K562 (cell line): ENCODE measurements around the gene GP1BB. TPM values are rescaled to one million over a fixed set of nuclear protein-coding genes. Genes with fewer than 3 reads are reported as not detected.

Experiments used
- ATAC-seq: fragments of 200-7000 bp; cut with Tn5 transposase; 3 replicates; pipeline ENCODE4 v1.9.1; 2020; ENCODE audit warnings: moderate library complexity
- BruUV-seq: library from RNA; stranded (reverse); fragments of 400-500 nt; replicated peaks from 2 replicates; lab custom pipeline; 2021; lab: Mats Ljungman, UMichigan
- CTCF ChIA-PET: fragments of 300-600 bp; formaldehyde crosslinking; extraction: SDS; loops from one replicate; lab custom pipeline; 2021; ENCODE audit warnings: low intra/inter-chr PET ratio; lab: Yijun Ruan, JAX
- POLR2A ChIA-PET: fragments of 300-600, 350-650 bp; sonication (Branson Sonifier 250); formaldehyde crosslinking; extraction: SDS; loops from one replicate; lab custom pipeline; 2021; ENCODE audit warnings: antibody characterized with exemption, inconsistent platforms; lab: Yijun Ruan, JAX
- DNase-seq, 4 experiments: peaks; one replicate each; pipeline versions ENCODE4 v3.0.0 to v3.0.0-alpha.2; 2011 to 2018; ENCODE audit warnings: low spot score in 3 of 4, mixed read lengths in 3 of 4; ENCODE audit errors: extremely low read depth in 1 of 4
- FAIRE-seq: peaks from 2 replicates; lab custom pipeline; 2011; peaks lifted over from hg19 to GRCh38; lab: Jason Lieb, UNC
- H2AFZ ChIP-seq: 2 replicates; pipeline ENCODE4 v1.6.0; 2011; ENCODE audit warnings: low read depth, low read length, control low read depth, inconsistent platforms
- H3K27ac ChIP-seq: fragments of 200-600 bp; 3 replicates; pipeline ENCODE4 v1.8.0; 2011; ENCODE audit warnings: low read depth, mild to moderate bottlenecking, control low read depth, inconsistent platforms, low read length, moderate library complexity, mixed read lengths; ENCODE audit errors: extremely low read depth
- H3K27me3 ChIP-seq, 2 experiments: fragments of 300-600 bp in 1 of 2; 2 replicates in 1 of 2; 3 replicates in 1 of 2; pipeline versions ENCODE4 v1.6.0 to v1.8.0; 2011; ENCODE audit warnings: inconsistent platforms in 2 of 2, low read length in 2 of 2, mild to moderate bottlenecking in 1 of 2, mixed read lengths in 1 of 2, moderate library complexity in 1 of 2; ENCODE audit not compliant: control insufficient read depth in 2 of 2, insufficient read depth in 2 of 2
- H3K36me3 ChIP-seq: fragments of 300-600 bp; 3 replicates; pipeline ENCODE4 v1.8.0; 2011; ENCODE audit warnings: mild to moderate bottlenecking, low read length, inconsistent platforms; ENCODE audit not compliant: control insufficient read depth, insufficient read depth
- H3K4me1 ChIP-seq, 2 experiments: fragments of 200-600 bp in 1 of 2; replicated peaks in 1 of 2; 2 replicates in 1 of 2; 3 replicates in 1 of 2; pipeline versions ENCODE4 v1.5.1 to v1.8.0; 2011; ENCODE audit warnings: inconsistent platforms in 2 of 2, low read length in 2 of 2, mild to moderate bottlenecking in 1 of 2, mixed read lengths in 1 of 2, moderate library complexity in 1 of 2; ENCODE audit not compliant: control insufficient read depth in 2 of 2, insufficient read depth in 2 of 2
- H3K4me2 ChIP-seq: 2 replicates; pipeline ENCODE4 v1.6.1; 2011; ENCODE audit warnings: low read length, control low read depth, inconsistent platforms, mixed read lengths; ENCODE audit not compliant: insufficient read depth
- H3K4me3 ChIP-seq: fragments of 200-600 bp; sonication (generic), shearing (Covaris generic); 2 replicates; pipeline ENCODE4 v1.5.1; 2016; ENCODE audit warnings: control low read depth, inconsistent platforms
- H3K79me2 ChIP-seq: fragments of 200-600 bp; 3 replicates; pipeline ENCODE4 v1.8.0; 2011; ENCODE audit warnings: low read length, inconsistent platforms; ENCODE audit not compliant: control insufficient read depth, insufficient read depth
- H3K9ac ChIP-seq, 2 experiments: 2 replicates each; pipeline versions ENCODE4 v1.6.0 to v1.6.1; 2011; ENCODE audit warnings: low read depth in 2 of 2, low read length in 2 of 2, control low read depth in 1 of 2, inconsistent platforms in 1 of 2, mild to moderate bottlenecking in 1 of 2, mixed read lengths in 1 of 2; ENCODE audit not compliant: insufficient read depth in 1 of 2
- H3K9me1 ChIP-seq: one replicate; pipeline ENCODE4 v1.6.0; 2011; ENCODE audit warnings: inconsistent platforms, mild to moderate bottlenecking, low read length, moderate library complexity; ENCODE audit not compliant: control insufficient read depth, insufficient read depth
- H3K9me3 ChIP-seq: replicated peaks from 2 replicates; pipeline ENCODE4 v1.5.1; 2011; ENCODE audit warnings: low read depth, low read length, inconsistent platforms; ENCODE audit not compliant: control insufficient read depth, insufficient read depth
- H4K20me1 ChIP-seq: replicated peaks from 2 replicates; pipeline ENCODE4 v1.6.1; 2011; ENCODE audit warnings: low read length, inconsistent platforms, mixed read lengths; ENCODE audit not compliant: control insufficient read depth, insufficient read depth
- BHLHE40 ChIP-seq: IDR thresholded peaks from 2 replicates; pipeline ENCODE4 v1.6.1; 2011; ENCODE audit warnings: low read length, improper control_type of control experiment
- CBX3 ChIP-seq, 2 experiments: IDR thresholded peaks; 1 replicate in 1 of 2; 2 replicates in 1 of 2; pipeline ENCODE4 v1.6.1; 2012; ENCODE audit warnings: inconsistent platforms in 2 of 2, low read length in 2 of 2, borderline replicate concordance in 1 of 2, control low read depth in 1 of 2
- CBX5 ChIP-seq: IDR thresholded peaks from 2 replicates; pipeline ENCODE4 v1.6.1; 2014; ENCODE audit warnings: low read depth, borderline replicate concordance
- CEBPB ChIP-seq: fragments of 450-650 bp; IDR thresholded peaks from 2 replicates; pipeline ENCODE4 v1.6.1; 2016; ENCODE audit warnings: missing genetic modification characterization, missing compliant biosample characterization
- CTCF ChIP-seq, 3 experiments: IDR thresholded peaks in 2 of 3; conservative IDR thresholded peaks in 1 of 3; 2 replicates each; pipeline ENCODE4 v1.5.1; 2011 to 2012; ENCODE audit warnings: low read length in 3 of 3, mild to moderate bottlenecking in 3 of 3, control low read depth in 2 of 3, improper control_type of control experiment in 1 of 3, inconsistent platforms in 1 of 3, low read depth in 1 of 3, mixed read lengths in 1 of 3, moderate library complexity in 1 of 3; ENCODE audit not compliant: insufficient read depth in 2 of 3
- E2F5 ChIP-seq: sonication (generic); formaldehyde crosslinking; IDR thresholded peaks from 2 replicates; pipeline ENCODE4 v1.8.0; 2022; ENCODE audit warnings: mild to moderate bottlenecking, missing genetic modification reagents
- GATAD2A ChIP-seq: fragments of 450-650 bp; IDR thresholded peaks from 2 replicates; pipeline ENCODE4 v1.6.1; 2017
- POLR2A ChIP-seq: fragments of 450-650 bp; conservative IDR thresholded peaks from 2 replicates; pipeline ENCODE4 v1.6.1; 2016
- RBFOX2 ChIP-seq: fragments of 200-400 bp; formaldehyde crosslinking; IDR thresholded peaks from 2 replicates; pipeline ENCODE4 v1.6.1; 2017; ENCODE audit warnings: low read depth, mild to moderate bottlenecking, low read length, moderate library complexity
- TSC22D4 ChIP-seq: fragments of 450-650 bp; IDR thresholded peaks from 2 replicates; pipeline ENCODE4 v1.6.1; 2016; ENCODE audit warnings: missing genetic modification characterization, missing biosample characterization, control low read depth
- ZBTB2 ChIP-seq: fragments of 450-650 bp; IDR thresholded peaks from 2 replicates; pipeline ENCODE4 v1.6.1; 2016; ENCODE audit warnings: antibody characterized with exemption
- ZBTB9 ChIP-seq: fragments of 450-650 bp; formaldehyde crosslinking; IDR thresholded peaks from 2 replicates; pipeline ENCODE4 v1.4.0; 2020; ENCODE audit warnings: mild to moderate bottlenecking, moderate library complexity
- ZFX ChIP-seq: sonication (generic); formaldehyde crosslinking; IDR thresholded peaks from 2 replicates; pipeline ENCODE4 v1.8.0; 2022; ENCODE audit warnings: mild to moderate bottlenecking, missing genetic modification reagents, moderate library complexity
- WGBS: fragments of 100-300 bp; shearing (Covaris generic); methylation state at CpG from one replicate; pipeline ENCODE4 v1.1.6; 2016; ENCODE audit warnings: low coverage, mixed read lengths; ENCODE audit not compliant: insufficient coverage; ENCODE audit errors: missing lambda C conversion rate; 5-methylcytosine and 5-hydroxymethylcytosine counted together
- in situ Hi-C: fragments of 300-500 bp; cut with MboI; formaldehyde crosslinking; loops from 4 replicates; pipeline ENCODE4 v1.15.0; 2018; ENCODE audit warnings: inconsistent platforms, mixed read lengths
- intact Hi-C: fragments of 100-400 bp; cut with micrococcal nuclease; formaldehyde crosslinking; loops from 2 replicates; pipeline ENCODE4 v1.14.2; 2022
- polyA plus RNA-seq, 8 experiments: library from polyadenylated mRNA; depleted of rRNA in 4 of 8; stranded (reverse) in 5 of 8; unstranded in 3 of 8; fragments of >200 nt; fragmentation: Nextera tagmentation in 2 of 8; fragmentation: Illumina TruSeq in 1 of 8; extraction: Ambion mirVana in 2 of 8; extraction: Trizol in 1 of 8; gene quantifications; 2 replicates each; pipeline versions ENCODE4 v1.2.1 to v1.2.3, GENCODE V29; 2011 to 2014; ENCODE audit warnings: inconsistent platforms in 1 of 8, missing spikeins in 1 of 8
- total RNA-seq, 7 experiments: library from RNA; depleted of rRNA in 6 of 7; stranded (reverse); fragments of >200 nt in 6 of 7; fragmentation: Illumina TruSeq in 2 of 7; extraction: Trizol in 2 of 7; gene quantifications; 2 replicates each; pipeline versions ENCODE4 v1.2.1 to v1.2.3, GENCODE V29; 2011 to 2021; ENCODE audit warnings: low replicate concordance in 1 of 7

The GP1BB gene
- total and polyA plus RNA-seq, 9 of the 15 experiments (the other 6 are each of a cell fraction or from before 2014, with no cell fraction given) = 0.69 to 162 (median 2.8) TPM

- H3K9me3 ChIP-seq = 0 out of 2 replicates have a peak, but pooled peaks cover 2% of the 10 kb centered on the region
- WGBS = 66% methylated on average over 44 of the region's 44 CpGs
- no peak for DNase-seq
- ChIA-PET POLR2A (interaction anchor here (0.6 to 2.8 kb wide), 13 partner anchors 9 to 617 kb away, joined by 3 to 20 read pairs (median 4); no protein-coding TSS in a partner anchor), CTCF (interaction anchor here (0.7 kb wide), 1 partner anchor 395 kb away, joined by 3 read pairs; no protein-coding TSS in a partner anchor)
- intact Hi-C loops = loop anchor here (2.0 to 5.0 kb wide), 2 partner anchors 133 to 424 kb away; partner anchors contain the start of genes GNB1L and RTL10
- H3K9me1 ChIP-seq = peaks cover 27% of the 10 kb centered on the region
- H3K27me3 ChIP-seq = no peaks in the 10 kb centered on the region
- H3K4me2 ChIP-seq = 0 out of 2 replicates have a peak overlapping the region, but pooled peaks have one; percentile 80
- peaks cover 42% of the 10 kb centered on the region for H4K20me1 ChIP-seq
- H2AFZ ChIP-seq = no peak overlapping the region
- in situ Hi-C loops = loop anchor here (10.0 kb wide), 1 partner anchor 393 kb away; the partner anchor contains the start of genes RANBP1 and TRMT2A
- H3K27ac ChIP-seq = no peak overlapping the region; the same call in 1 of the 3 replicates
- no peak for FAIRE-seq
- H3K9ac ChIP-seq = peak overlapping the region in 1 of 2 experiments; percentile 2; a peak in 2 of 4 replicates
- no peak for ATAC-seq
- H3K36me3 ChIP-seq = peaks cover 40% of the 10 kb centered on the region
- BruUV-seq = no TSS peak
- peaks cover 51% of the 10 kb centered on the region for H3K79me2 ChIP-seq
- H3K4me1 ChIP-seq = peaks cover 61 to 91% of the 10 kb centered on the region in 2 experiments
- H3K4me3 ChIP-seq = no peak overlapping the region; the same call in 1 of the 2 replicates
- TF ChIP-seq CBX3 (IDR thresholded peaks at IDR 0.05; ENCODE audit: borderline replicate concordance in 1 of 2, low read length in 2 of 2) (peak in 1 of 2 experiments; percentile 34; a peak in 1 of 3 replicates), TSC22D4 (tag) (0 out of 2 replicates have a peak, but pooled peaks have one; percentile 56), CTCF (IDR thresholded peaks at IDR 0.05 in 2 of 3, conservative IDR thresholded peaks at IDR 0.05 in 1 of 3; ENCODE audit: insufficient read depth in 2 of 3, low read depth in 1 of 3, low read length in 3 of 3) (peak in 2 of 3 experiments; percentile 6 to 16; a peak in 1 of 6 replicates), ZBTB9 (no peak), ZFX (CRISPR knock-in tag) (no peak), CEBPB (tag) (peak; percentile 59), RBFOX2 (peak; percentile 57), POLR2A (0 out of 2 replicates have a peak, but pooled peaks have one; percentile 22), BHLHE40 (peak; percentile 43), GATAD2A (peak; percentile 15; the same call in 1 of the 2 replicates), ZBTB2 (peak; percentile 79), CBX5 (no peak), E2F5 (CRISPR knock-in tag) (no peak)
Measured at GRCh38 chr22:19721330-19722177, 1.8 kb upstream of the GP1BB start.
